ENCODE measurements around the gene GPC2.
"Not testable (repeated sequence)": the region's sequence is repeated elsewhere in the genome, so short reads cannot be mapped to it uniquely, and the experiment has no call there.

The GPC2 gene

DNA sequence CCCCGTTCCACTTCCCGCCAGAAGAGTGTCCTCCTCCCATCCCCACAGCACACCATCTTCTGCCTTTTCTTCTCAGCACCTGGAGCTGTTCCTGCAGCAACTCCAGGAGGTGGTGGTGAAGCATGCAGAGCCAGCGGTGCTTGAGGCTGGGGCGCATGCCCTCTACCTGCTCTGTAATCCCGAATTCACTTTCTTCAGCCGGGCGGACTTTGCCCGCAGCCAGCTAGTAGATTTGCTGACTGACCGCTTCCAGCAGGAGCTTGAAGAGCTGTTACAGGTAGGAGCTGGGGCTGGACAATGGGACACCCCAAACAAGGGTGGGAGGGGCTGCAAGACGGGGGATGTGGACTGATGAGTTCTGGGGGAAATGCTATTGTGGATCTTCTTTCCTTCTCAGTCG is 23.5 kb upstream of the GPC2 start:
- no peak for DNase-seq

- no peak for DNase-seq
Observed at GRCh38 chr7:100198266-100198665, 21.1 kb upstream of the GPC2 start.

DNA sequence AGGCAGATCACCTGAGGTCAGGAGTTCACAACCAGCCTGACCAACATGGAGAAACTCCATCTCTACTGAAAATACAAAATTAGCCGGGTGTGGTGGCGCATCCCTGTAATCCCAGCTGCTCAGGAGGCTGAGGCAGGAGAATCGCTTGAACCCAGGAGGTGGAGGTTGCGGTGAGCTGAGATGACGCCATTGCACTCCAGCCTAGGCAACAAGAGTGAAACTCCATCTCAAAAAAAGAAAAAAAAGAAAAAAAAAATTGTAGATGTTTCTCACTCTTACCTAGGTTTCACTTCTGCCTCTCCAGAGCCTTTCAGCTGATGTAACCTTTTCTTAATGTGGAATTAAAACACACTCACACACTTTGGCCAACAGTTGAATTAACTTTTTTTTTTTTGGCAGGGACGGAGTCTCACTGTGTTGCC is 18.7 kb upstream of the GPC2 start:
- not testable (repeated sequence) for DNase-seq

- DNase-seq, result no peak
Observed at GRCh38 chr7:100195222-100195621, 18.0 kb upstream of the GPC2 start.

GRCh38 chr7:100192969-100193368 is 15.8 kb upstream of the GPC2 start:
- no peak for DNase-seq

- DNase-seq, result not testable (repeated sequence)
Observed at GRCh38 chr7:100192281-100192862, 15.2 kb upstream of the GPC2 start.

- DNase-seq, result no peak
Observed at GRCh38 chr7:100191775-100192174, 14.6 kb upstream of the GPC2 start.

- no peak for DNase-seq
Observed at GRCh38 chr7:100190048-100190711, 13.0 kb upstream of the GPC2 start.

DNA sequence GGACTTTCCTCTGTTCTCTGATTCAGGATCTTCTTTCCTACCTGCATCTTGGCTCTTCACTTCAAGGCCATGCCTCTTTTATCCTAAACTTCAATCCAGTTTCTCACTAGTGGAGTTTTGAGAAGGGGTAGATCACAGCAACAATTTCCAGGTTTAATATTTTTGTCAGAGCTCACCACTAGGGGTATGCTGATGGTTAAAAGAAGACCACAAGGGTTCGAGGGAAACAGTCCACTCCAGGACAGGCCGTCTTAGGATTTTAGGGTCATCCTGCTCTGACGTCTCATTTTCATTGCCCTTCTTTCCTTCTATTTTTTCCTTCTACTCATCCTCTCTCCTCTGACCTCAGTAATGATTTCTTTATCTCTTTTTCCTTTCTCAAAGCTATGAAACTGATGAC is 11.9 kb upstream of the GPC2 start:
- no peak for DNase-seq

DNA sequence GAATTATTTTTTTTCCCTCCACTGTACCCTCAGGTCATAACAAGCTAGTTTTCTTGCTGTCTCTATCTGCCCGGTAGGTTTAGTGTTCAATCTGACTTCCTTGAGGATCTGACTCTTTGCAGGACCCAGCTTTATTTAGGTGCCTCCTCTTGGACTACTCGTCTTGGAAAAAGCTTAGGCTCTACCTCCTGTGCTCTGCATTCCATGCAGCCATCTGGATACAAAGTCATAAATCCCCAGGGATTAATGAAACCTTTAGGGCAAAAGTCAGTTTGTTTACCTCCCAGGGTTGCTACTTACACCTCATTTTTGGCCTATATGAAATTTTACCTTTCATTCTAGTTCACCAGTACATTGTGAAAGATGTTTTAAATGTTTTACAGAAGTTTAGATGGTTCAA is 8.5 kb upstream of the GPC2 start:
- no peak for DNase-seq

DNA sequence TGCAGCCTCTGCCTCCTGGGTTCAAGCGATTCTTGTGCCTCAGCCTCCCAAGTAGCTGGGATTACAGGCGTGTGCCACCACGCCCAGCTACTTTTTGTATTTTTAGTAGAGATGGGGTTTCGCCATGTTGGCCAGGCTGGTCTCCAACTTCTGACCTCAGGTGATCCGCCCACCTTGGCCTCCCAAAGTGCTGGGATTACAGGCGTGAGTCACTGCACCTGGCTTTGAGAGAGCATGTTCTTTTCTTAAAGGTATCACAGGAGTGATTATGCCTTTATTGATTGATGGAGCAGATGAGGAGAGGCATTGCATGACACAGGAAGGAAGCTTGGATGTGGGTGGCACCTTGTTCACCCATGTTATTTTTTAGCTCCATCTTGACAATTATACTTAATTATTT is 5.9 kb upstream of the GPC2 start:
- not testable (repeated sequence) for DNase-seq

DNA sequence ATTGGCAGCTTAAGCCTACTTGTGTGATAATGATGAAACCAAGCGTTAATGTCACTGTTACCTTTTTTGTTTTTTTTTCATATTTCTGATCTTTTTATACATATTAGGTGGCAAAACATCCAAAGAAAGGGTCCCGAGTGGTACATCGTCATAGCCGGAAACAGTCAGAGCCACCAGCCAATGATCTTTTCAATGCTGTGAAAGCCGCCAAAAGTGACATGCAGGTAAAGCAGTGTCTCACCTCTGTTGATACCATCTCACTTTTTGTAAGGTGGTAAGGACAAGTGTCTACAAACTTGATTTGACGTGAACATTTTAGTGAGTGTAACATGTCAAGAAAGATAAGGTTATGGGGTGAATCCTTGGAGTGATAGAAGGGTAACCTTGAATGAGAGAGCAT is 5.4 kb upstream of the GPC2 start:
- not testable (repeated sequence) for DNase-seq

- DNase-seq, result not testable (repeated sequence)
Observed at GRCh38 chr7:100180084-100180483, 2.9 kb upstream of the GPC2 start.

GRCh38 chr7:100176096-100177044 is 811 bp downstream of the GPC2 start:
- DNase-seq, result no peak

- no peak for DNase-seq
Observed at GRCh38 chr7:100175296-100175935, 1.8 kb downstream of the GPC2 start.

DNA sequence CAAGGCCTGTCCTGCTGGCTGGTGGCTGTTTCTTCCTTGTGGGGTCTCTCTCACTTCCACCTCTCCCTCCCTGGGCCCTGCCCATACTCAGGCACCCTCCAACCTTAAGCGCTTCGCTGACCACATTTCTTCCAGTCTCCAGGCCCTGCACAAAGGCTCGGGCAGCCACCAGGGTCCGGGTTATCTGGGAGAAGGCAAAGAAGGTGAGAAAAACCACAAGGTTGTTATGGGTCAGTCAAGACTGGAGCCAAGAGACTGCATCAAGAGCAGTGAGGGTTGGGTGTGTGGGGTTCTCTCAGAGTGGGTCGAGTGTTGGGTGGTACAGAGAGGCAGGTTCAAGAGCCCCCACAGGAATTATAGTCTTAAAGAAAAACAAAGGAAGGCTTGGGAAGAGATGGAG is 2.6 kb downstream of the GPC2 start:
- no peak for DNase-seq

- no peak for DNase-seq
Observed at GRCh38 chr7:100173806-100174495, 3.2 kb downstream of the GPC2 start.

DNA sequence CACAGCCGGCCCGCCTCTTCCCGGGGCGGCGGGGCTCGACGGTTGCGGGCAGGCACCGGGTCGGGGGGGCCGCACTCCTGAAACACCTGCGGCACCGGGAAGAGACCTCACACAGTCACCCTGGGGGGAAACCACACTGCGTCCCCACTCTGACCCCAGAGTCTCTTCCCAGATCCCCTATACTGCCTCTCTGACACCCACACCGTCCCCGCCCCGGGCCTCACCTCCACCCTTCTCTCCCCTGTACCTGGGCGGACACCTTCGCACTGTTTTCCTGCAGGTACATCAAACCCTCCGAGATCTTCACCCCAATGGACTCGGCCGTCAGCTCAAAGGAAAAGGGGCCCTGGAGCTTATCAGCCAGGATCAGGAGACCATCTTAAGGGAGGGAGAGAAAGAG is 5.3 kb downstream of the GPC2 start:
- no peak for DNase-seq

DNA sequence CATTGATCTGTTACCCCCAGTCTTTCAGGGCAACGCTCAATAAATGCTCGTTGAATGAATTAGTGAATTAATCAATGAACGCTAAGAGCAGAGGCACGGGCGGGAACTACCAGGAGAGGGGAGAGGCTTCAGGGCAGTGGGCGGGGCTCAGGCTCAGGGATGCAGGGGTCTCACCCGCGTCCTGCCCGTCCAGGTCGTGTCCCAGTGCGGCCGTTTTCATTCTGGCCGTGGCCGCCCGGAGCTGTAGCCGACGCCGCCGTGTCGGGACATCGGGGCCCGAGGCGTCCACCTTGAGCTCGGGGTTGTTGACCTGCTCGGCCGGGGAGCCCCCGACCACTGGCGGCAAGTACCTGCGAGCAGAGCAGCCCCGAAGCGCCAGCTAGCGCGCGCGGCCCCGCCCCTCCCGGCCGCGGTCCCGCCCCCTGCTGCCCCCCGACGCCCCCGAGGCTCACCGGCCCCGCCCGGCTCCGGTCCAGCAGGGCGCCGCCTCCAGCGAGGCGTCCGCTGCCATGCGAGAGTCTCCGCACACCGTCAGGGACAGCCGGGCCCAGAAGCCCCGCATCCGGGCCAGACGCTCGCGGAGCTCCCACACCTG is 6.0 kb downstream of the GPC2 start:
- DNase-seq, result no peak

GRCh38 chr7:100170101-100170897 is 6.9 kb downstream of the GPC2 start:
- no peak for DNase-seq

DNA sequence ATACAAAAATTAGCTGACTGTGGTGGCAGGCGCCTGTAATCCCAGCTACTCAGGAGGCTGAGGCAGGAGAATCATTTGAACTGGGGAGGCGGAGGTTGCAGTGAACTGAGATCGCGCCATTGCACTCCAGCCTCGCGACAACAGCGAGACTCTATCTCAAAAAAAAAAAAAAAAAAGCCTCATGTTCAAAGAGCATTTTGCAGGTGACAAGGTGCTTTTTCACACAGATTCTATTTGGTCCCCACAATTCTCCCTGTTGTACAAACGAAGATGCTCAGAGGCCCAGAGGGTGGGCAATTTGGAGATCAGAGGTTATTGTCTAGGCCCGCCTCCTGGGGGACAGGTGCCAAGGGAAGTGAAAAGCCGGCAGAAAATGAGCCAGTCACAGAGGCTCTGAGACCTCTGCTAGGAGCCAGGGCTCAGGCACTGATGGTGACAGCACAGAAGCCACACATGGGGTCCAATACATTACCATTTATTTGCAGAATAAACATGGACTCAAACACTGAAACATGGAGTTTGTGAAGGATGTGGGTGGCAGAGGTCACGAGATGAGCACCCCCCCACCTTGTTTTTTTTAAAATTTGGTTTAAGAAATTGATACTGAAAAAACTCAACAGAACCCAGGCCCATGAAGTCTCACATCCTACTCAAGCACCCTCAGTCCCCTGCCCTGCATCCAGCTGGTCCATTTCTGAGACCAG is 7.9 kb downstream of the GPC2 start:
- no peak for DNase-seq

Measured in stimulated activated CD8-positive, alpha-beta memory T cell treated with anti-CD3 and anti-CD28 coated beads, Interleukin-4, amount 100 ng/mL, for 48 hours (primary cell).